Hepatocyte (in vitro differentiated cells): Measurements from ENCODE around the gene NDUFB7. TPM values are rescaled to one million over a fixed set of nuclear protein-coding genes. Genes with fewer than 3 reads are reported as not detected.
A peak's percentile ranks its signal among the peaks of the same experiment; 100 is the strongest.

Experiments
- DNase-seq: peaks from one replicate; pipeline ENCODE4 v3.0.0-alpha.2; 2016; ENCODE audit warnings: low spot score
- H2AFZ ChIP-seq: fragments of 200-600 bp; sonication (generic); 2 replicates; pipeline ENCODE4 v1.6.0; 2016; ENCODE audit warnings: antibody characterized with exemption, mild to moderate bottlenecking
- H3K27ac ChIP-seq: fragments of 200-600 bp; sonication (generic); 2 replicates; pipeline ENCODE4 v1.5.1; 2016; ENCODE audit warnings: mild to moderate bottlenecking
- H3K27me3 ChIP-seq: fragments of 200-600 bp; sonication (generic); 2 replicates; pipeline ENCODE4 v1.6.1; 2016
- H3K36me3 ChIP-seq: fragments of 200-600 bp; sonication (generic); replicated peaks from 2 replicates; pipeline ENCODE4 v1.5.1; 2016; ENCODE audit warnings: low read depth; ENCODE audit not compliant: insufficient read depth
- H3K4me1 ChIP-seq: fragments of 200-600 bp; sonication (generic); 2 replicates; pipeline ENCODE4 v1.5.1; 2016; ENCODE audit warnings: mild to moderate bottlenecking, moderate library complexity; ENCODE audit not compliant: insufficient read depth
- H3K4me2 ChIP-seq: fragments of 200-600 bp; sonication (generic); 2 replicates; pipeline ENCODE4 v1.6.0; 2016
- H3K4me3 ChIP-seq: fragments of 200-600 bp; sonication (generic); 2 replicates; pipeline ENCODE4 v1.5.1; 2016; ENCODE audit warnings: mild to moderate bottlenecking
- H3K79me2 ChIP-seq: fragments of 200-600 bp; sonication (generic); 2 replicates; pipeline ENCODE4 v1.6.0; 2017; ENCODE audit warnings: mild to moderate bottlenecking
- H3K9me2 ChIP-seq: fragments of 200-600 bp; sonication (generic); replicated peaks from 2 replicates; pipeline ENCODE4 v1.6.0; 2017; ENCODE audit warnings: mild to moderate bottlenecking; ENCODE audit not compliant: insufficient read depth
- H3K9me3 ChIP-seq: fragments of 200-600 bp; sonication (generic); 2 replicates; pipeline ENCODE4 v1.5.1; 2016; ENCODE audit warnings: low read depth, mild to moderate bottlenecking
- H4K20me1 ChIP-seq: fragments of 200-600 bp; sonication (generic); 2 replicates; pipeline ENCODE4 v1.6.0; 2016; ENCODE audit warnings: mild to moderate bottlenecking; ENCODE audit not compliant: insufficient read depth, poor library complexity, severe bottlenecking
- EZH2 ChIP-seq: fragments of 200-600 bp; sonication (generic); IDR thresholded peaks from 2 replicates; pipeline ENCODE4 v1.6.1; 2016; ENCODE audit warnings: antibody characterized with exemption, mild to moderate bottlenecking, borderline replicate concordance
- EZH2phosphoT487 ChIP-seq: fragments of 200-600 bp; sonication (generic); IDR thresholded peaks from one replicate; pipeline ENCODE4 v1.6.1; 2018; ENCODE audit warnings: antibody characterized with exemption, mild to moderate bottlenecking, low read depth, moderate library complexity; ENCODE audit not compliant: unreplicated experiment, severe bottlenecking
- WGBS: methylation state at CpG from one replicate; pipeline ENCODE4 v1.1.6; 2016; ENCODE audit warnings: low lambda C conversion rate; ENCODE audit errors: missing lambda C conversion rate; 5-methylcytosine and 5-hydroxymethylcytosine counted together
- microRNA counts: library from miRNA; unstranded; fragments of <30 nt; microRNA quantifications from one replicate; lab custom pipeline; 2017
- microRNA-seq: library from miRNA; unstranded; fragments of <30 nt; microRNA quantifications from one replicate; pipeline ENCODE4, GENCODE V29; 2017
- polyA plus RNA-seq: library from polyadenylated mRNA; unstranded; fragments of >200 nt; fragmentation: Nextera tagmentation; extraction: Ambion mirVana; gene quantifications from 2 replicates; pipeline ENCODE4 v1.2.1, GENCODE V29; 2016
- small RNA-seq: library from RNA; depleted of rRNA; stranded (forward); fragments of <200 nt; gene quantifications from one replicate; pipeline ENCODE3, GENCODE V24; 2014
- total RNA-seq: library from RNA; depleted of rRNA; stranded (reverse); fragments of >200 nt; gene quantifications from 2 replicates; pipeline ENCODE4 v1.2.3, GENCODE V29; 2014
- TF ChIP-seq, protein P1 (sequence below): fragments of 200-600 bp; sonication (generic); IDR thresholded peaks from 2 replicates; pipeline ENCODE4 v1.5.1; 2016; ENCODE audit warnings: antibody characterized with exemption, mild to moderate bottlenecking; ENCODE audit not compliant: poor library complexity

The NDUFB7 gene
- total and polyA plus RNA-seq, 2 experiments from 2014 or later = 201 to 354 TPM

DNA sequence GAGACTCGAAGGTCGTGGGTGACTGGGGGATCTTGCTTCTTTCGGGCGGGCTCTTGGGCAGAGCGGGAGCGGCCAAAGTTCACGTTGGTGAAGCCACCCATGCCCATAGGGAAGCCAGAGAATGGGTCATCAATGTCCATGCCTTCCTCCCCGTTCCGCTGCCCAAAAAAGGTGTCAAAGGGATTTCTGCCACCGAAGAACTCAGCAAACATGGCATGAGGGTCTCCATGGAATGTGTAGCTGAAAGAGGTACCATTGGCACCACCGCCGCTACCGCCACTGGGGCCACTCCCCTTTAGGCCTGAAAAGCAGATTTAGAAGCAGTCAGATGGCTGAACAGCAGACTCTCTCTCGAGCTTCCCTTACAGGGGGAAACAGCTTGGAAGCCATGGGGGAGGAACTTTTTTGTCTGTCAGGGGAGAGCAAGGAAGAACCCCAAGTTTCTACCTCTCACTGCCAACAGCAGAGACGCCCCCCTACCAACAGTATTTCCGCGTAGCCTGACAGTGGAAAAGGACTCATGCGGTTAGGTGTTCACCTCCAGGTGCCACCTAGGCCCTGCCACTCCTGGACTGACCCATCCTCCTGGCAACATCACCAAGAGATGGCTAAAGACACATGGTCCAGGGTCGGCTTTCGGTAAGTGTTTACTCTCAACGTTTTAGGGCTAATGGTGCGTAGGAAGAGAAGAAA lies 55.0 kb downstream of the NDUFB7 start:
- no peaks in the 10 kb centered on the region for H3K9me2 ChIP-seq
- H2AFZ ChIP-seq = no peak overlapping the region
- peaks cover 6% of the 10 kb centered on the region for H3K36me3 ChIP-seq
- H3K4me1 ChIP-seq = peaks cover 27% of the 10 kb centered on the region
- no peaks in the 10 kb centered on the region for H3K9me3 ChIP-seq
- peak overlapping the region; percentile 96 for H3K4me2 ChIP-seq
- DNase-seq = no peak
- H3K4me3 ChIP-seq = peak overlapping the region; percentile 93
- 34% methylated on average over 22 of the region's 22 CpGs for WGBS
- H3K27me3 ChIP-seq = no peaks in the 10 kb centered on the region
- peak overlapping the region; percentile 99 for H3K27ac ChIP-seq
- peaks cover 39% of the 10 kb centered on the region for H3K79me2 ChIP-seq
- TF ChIP-seq EZH2 (no peak), EZH2phosphoT487 (no peak)
- TF ChIP-seq, protein P1, sequence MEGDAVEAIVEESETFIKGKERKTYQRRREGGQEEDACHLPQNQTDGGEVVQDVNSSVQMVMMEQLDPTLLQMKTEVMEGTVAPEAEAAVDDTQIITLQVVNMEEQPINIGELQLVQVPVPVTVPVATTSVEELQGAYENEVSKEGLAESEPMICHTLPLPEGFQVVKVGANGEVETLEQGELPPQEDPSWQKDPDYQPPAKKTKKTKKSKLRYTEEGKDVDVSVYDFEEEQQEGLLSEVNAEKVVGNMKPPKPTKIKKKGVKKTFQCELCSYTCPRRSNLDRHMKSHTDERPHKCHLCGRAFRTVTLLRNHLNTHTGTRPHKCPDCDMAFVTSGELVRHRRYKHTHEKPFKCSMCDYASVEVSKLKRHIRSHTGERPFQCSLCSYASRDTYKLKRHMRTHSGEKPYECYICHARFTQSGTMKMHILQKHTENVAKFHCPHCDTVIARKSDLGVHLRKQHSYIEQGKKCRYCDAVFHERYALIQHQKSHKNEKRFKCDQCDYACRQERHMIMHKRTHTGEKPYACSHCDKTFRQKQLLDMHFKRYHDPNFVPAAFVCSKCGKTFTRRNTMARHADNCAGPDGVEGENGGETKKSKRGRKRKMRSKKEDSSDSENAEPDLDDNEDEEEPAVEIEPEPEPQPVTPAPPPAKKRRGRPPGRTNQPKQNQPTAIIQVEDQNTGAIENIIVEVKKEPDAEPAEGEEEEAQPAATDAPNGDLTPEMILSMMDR = no peak
- H4K20me1 ChIP-seq = peaks cover 38% of the 10 kb centered on the region

MicroRNAs within 50 kb of the gene (microRNA counts, 767-probe panel; counts per million panel counts)
- not detected for microRNA hsa-miR-639 (lab: Ali Mortazavi, UCI)

Small RNAs within 50 kb of the gene (microRNA-seq; reads per million reads assigned to microRNA genes)
- not detected for gene MIR639

Small RNAs within 50 kb of the gene (small RNA-seq; reads per million reads assigned to genes)
- gene RN7SL842P = not detected

Other genes starting within 250 kb of the NDUFB7 start
- 4.5 and 5.0 TPM in 2 replicates for gene ADGRE5, start 190.6 kb downstream of the NDUFB7 start, total RNA-seq
- gene ADGRE5, start 190.6 kb downstream of the NDUFB7 start, polyA plus RNA-seq = 7.3 and 13.1 TPM in 2 replicates
- 51.8 and 79.2 TPM in 2 replicates for gene DDX39A, start 152.7 kb downstream of the NDUFB7 start, total RNA-seq
- 106 and 135 TPM in 2 replicates for gene DDX39A, start 152.7 kb downstream of the NDUFB7 start, polyA plus RNA-seq
- 57.4 and 61.4 TPM in 2 replicates for gene PKN1, start 138.8 kb downstream of the NDUFB7 start, total RNA-seq
- 83.3 and 88.5 TPM in 2 replicates for gene PKN1, start 138.8 kb downstream of the NDUFB7 start, polyA plus RNA-seq
- 0.60 and 2.8 TPM in 2 replicates for gene PTGER1, start 96.7 kb downstream of the NDUFB7 start, total RNA-seq
- 3.5 and 7.6 TPM in 2 replicates for gene PTGER1, start 96.7 kb downstream of the NDUFB7 start, polyA plus RNA-seq
- gene GIPC1, start 75.9 kb downstream of the NDUFB7 start, total RNA-seq = 102 and 127 TPM in 2 replicates
- gene GIPC1, start 75.9 kb downstream of the NDUFB7 start, polyA plus RNA-seq = 186 and 201 TPM in 2 replicates
- gene DNAJB1, start 53.7 kb downstream of the NDUFB7 start, total RNA-seq = 104 and 112 TPM in 2 replicates
- gene DNAJB1, start 53.7 kb downstream of the NDUFB7 start, polyA plus RNA-seq = 179 and 185 TPM in 2 replicates
- 65.3 and 102 TPM in 2 replicates for gene TECR, start 42.5 kb downstream of the NDUFB7 start, total RNA-seq
- 366 and 370 TPM in 2 replicates for gene TECR, start 42.5 kb downstream of the NDUFB7 start, polyA plus RNA-seq
- not detected in 2 replicates for gene CLEC17A, start 11.0 kb upstream of the NDUFB7 start, total RNA-seq
- not detected in 2 replicates for gene CLEC17A, start 11.0 kb upstream of the NDUFB7 start, polyA plus RNA-seq
- gene ADGRE3, start 102.8 kb upstream of the NDUFB7 start, total RNA-seq = not detected in 2 replicates
- not detected in 2 replicates for gene ADGRE3, start 102.8 kb upstream of the NDUFB7 start, polyA plus RNA-seq
- gene ZNF333, start 118.0 kb upstream of the NDUFB7 start, total RNA-seq = 15.7 and 21.9 TPM in 2 replicates
- gene ZNF333, start 118.0 kb upstream of the NDUFB7 start, polyA plus RNA-seq = 7.1 TPM in 2 replicates
- 0.16 and 0.57 TPM in 2 replicates for gene ADGRE2, start 206.5 kb upstream of the NDUFB7 start, total RNA-seq
- gene ADGRE2, start 206.5 kb upstream of the NDUFB7 start, polyA plus RNA-seq = 2.1 and 3.2 TPM in 2 replicates